HG03354 (cell line): ENCODE results near the gene EVI5.
A peak's percentile ranks its signal among the peaks of the same experiment; 100 is the strongest.
"Not testable (repeated sequence)": the region's sequence is repeated elsewhere in the genome, so short reads cannot be mapped to it uniquely, and the experiment has no call there.

ENCODE experiments used
- ATAC-seq: cut with Tn5 transposase; IDR thresholded peaks from one replicate; pipeline ENCODE4 v1.9.1; 2021; ENCODE audit warnings: mild to moderate bottlenecking; ENCODE audit not compliant: unreplicated experiment, poor library complexity, severe bottlenecking

The EVI5 gene

DNA sequence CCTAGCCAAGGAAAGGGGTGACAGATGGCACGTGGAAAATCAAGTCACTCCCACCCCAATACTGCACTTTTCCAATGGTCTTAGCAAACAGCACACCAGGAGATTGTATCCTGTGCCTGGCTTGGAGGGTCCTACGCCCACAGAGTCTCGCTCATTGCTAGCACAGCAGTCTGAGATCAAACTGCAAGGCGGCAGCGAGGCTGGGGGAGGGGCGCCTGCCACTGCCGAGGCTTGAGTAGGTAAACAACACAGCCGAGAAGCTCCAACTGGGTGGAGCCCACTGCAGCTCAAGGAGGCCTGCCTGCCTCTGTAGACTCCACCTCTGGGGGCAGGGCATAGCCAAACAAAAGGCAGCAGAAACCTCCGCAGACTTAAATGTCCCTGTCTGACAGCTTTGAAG lies 195.5 kb downstream of the EVI5 start:
- not testable (repeated sequence) for ATAC-seq

DNA sequence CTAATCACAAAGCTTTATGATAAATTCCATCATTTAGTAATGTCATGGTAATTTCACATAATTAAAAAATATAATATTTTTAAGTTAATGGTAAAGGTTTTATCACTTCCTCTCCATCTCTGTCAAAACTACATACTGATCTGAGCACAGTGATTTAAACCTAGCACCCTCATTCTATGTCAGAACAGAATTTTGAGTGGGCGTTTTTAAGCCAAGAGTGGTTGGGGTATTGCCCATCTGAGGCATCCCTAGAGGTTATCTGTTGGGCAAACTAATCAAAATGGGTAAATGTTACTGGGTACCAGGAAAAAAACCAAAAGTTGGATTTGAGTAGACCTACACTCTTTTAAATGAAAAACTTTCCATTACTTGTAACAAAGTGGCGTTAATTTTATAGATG lies 197.5 kb downstream of the EVI5 start:
- no peak for ATAC-seq

DNA sequence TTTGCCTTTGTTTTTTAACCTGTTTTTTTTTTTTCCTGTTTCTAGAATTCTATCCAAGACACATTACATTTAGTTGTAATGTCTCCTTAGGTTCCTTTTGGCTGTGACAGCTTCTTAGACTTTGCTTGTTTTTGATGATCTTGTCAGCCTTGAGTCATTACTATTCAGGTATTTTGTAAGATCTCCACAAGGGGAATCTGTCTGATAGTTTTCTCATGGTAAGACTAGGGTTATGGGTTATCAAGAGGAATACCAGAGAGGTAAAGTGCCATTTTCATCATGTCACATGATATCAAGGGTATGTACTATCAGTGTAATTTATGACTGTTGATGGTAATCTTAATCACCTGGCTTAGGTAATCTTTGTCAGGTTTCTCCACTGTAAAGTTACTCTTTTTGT lies 199.1 kb downstream of the EVI5 start:
- no peak for ATAC-seq

DNA sequence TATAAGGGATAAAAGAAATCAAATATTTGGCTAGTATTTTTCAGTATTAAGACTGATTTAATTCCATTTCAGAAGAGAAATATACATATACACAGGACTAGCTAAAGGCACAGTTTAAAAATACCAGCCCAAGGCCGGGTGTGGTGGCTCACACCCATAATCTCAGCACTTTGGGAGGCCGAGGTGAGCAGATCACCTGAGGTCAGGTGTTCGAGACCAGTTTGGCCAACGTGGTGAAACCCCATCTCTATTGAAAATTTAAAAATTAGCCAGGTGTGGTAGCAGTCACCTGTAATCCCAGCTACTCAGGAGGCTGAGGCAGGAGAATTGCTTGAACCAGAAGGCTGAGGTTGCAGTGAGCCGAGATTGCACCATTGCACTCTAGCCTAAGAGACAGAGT lies 200.1 kb downstream of the EVI5 start:
- ATAC-seq: peak; percentile 13

DNA sequence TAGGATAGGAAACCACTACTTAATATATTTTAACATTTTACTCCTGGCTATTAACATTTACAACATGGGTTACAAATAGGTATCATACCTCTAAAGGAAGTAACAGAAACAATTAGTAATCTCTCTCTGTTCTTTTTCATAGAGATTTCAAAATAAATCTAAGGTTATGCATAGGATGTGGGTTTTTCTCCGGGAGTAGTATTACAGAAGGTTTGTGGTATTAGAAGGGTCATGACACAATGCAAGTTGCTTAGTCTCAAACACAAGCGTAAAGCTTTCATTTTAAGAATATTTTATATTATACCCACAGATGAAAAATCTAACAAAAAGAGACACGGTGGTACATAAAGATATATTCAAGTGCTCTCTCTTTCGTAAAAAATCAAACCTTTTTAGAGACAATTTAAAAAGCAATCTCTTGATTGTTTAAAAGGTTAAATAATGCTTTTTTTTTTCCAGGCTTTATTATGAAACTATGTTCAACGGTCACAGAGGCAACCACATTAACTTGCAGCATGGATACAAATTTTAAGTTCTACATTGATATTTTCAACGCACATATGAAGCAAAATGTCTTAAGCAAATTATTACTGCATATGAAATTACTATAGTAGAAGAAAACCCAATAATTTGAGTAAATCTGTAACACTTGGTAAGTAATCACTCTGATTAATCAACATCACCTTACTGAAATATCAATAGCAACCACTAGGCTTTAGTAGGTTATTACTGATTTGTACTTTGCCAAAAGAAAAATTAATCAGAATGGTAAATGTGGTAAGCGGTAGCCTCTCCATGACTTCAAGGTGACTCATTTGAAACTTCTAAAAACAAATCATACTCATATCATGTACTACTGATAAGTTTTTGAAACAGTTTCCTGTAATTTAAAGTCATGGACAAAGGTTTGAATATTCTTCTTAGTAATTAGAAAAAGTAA lies 200.8 kb downstream of the EVI5 start:
- peak; percentile 91 for ATAC-seq

DNA sequence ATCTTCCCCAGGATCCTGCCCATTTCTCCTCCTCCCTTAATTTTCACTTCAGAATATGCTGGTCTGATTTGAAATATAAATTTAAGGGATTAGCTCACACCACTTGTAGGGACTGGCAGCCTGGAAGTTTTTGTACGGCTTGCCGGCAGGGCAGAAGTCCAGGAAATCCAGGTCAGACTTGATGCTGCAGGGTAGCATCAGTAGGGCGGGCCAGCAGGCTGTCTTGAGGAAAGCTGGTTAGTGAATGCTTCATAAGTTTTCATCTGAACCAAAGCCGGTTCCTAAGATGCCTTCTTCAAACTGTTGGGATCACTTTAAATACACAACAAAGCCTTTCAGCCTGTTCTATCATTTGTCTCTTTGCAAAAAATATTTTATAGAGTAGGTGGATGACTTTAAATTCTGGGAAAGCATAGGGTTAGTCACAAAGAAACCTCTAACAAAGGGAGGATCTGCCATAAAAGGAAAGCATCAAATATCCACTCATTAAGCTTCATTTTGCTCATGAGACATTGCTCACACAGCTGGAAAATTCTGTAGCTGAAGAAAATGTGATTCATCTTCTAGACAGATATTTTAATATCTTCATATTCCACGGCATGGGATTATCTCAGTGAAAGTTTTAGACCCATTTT lies 207.5 kb downstream of the EVI5 start:
- no peak for ATAC-seq

DNA sequence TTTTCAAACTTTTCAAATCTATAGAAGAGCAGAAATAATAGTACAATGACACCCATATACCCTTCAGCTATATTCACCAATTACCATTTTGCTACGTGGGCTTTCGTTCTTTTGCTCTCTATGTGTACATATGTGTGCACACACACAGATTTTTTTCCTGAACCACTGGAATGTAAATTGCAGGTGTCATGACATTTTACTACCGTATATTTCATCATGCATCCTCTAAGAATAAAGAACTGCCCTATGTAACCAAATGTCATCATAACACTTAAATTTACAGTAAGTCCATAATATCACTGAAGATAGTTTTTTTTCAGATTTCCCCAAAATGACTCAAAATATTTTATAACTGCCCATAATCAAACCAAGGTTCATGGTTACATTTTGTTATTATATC lies 209.8 kb downstream of the EVI5 start:
- no peak for ATAC-seq

DNA sequence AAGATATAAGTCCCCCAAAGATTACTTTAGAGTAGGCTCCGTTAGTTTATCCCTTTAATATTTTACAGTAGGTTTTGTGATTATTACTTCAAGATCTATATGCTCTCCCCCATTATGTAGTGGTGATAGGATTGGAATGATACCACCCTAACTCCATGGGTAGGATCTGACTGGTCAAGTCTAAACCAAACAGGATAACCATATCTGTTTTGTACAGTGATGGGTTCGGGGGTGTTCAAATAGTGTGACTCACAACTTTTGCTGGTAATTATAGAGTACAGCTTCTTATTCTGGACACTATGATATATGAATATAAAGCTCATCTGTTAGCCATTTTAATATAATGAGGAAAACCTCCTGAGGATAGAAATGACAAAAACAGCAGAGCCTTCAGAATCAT lies 212.4 kb downstream of the EVI5 start:
- no peak for ATAC-seq

DNA sequence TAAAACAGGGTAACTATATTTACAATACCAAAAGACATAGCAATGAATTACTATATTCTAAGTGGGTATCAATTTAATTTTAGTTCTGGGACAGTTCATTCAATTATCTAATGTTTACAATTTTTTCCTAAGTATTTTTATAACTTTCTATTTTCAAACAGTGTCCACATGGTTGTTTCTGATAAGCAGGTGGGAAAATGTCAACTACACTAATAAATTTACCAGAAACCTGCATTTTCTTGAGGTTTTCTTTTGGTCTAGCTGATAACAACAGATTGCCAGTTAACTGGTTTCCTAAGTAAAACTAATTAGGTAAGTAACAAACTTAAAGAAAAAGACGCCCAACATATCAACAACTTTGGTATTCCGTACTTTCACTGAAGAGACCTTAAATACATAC lies 213.3 kb downstream of the EVI5 start:
- no peak for ATAC-seq

DNA sequence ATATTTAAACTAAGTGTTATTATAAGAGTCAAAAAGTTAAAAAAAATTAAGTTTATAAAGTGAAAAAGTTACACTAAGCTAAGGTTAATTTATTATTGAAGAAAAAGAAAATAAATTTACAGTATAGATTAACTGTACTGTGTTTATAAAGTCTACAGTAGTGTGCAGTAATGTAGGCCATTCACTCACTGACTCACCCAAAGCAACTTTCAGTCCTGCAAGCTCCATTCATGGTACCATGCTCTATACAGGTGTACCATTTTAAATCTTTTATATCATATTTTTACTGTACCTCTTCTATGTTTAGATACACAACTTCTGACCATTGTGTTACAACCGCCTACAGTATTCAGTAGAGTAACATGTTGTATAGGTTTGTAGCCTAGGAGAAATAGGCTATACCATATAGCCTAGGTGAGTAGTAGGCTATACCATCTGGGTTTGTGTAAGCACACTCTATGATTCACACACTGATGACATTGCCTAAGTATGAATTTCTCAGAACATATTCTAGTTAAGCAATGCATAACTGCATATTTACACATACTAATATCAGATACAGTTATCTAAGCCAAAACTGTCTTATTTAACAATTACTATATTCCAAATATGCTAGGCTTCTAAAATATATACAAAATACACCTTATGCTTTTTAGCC lies 217.6 kb downstream of the EVI5 start:
- no peak for ATAC-seq

DNA sequence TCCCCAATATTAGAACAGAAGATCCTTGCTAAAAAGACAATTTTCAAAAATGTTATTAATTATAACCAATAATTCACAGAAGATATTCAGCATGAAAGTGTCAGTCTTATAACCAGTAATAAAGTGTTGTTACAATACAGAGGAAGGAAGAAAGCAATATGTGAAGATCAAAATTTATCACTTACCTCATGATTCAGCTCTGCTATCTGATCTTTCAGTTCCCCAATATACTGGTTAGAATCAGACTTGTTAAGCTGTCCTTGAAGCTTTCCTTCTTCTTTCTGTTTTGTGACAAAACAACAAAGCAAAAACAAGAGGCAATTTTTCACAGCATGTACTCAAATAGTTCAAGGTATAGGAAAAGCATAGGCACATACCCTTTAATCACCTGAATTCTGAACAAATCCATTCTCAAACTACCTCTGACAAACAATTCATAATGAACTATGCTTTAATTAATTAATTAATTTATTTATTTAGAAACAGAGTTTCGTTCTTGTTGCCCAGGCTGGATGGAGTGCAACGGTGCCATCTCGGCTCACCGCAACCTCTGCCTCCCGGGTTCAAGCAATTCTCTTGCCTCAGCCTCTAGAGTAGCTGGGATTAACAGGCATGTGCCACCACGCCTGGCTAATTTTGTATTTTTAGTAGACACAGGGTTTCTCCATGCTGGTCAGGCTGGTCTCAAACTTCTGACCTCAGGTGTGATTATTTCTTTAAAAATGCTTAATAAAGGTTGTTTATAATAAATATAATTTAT lies 221.3 kb downstream of the EVI5 start:
- ATAC-seq: peak; percentile 98

DNA sequence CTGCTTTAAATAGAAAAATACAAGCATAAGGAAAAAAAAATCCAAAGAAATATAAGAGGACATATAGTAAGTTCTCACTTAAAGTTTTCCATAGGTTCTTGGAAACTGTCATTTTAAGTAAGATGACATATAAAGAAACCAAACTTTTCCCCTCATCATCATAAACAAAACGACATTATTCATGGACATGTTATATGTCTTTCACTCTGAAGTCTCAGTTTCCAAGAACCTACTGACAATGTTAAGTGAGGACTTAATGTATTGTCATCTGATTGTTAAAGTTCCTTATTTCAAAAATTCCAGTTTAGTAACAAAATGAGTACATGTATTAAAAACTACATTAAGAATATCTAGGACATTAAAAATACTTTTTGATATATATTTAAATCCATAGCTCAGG lies 228.6 kb downstream of the EVI5 start:
- ATAC-seq: no peak

DNA sequence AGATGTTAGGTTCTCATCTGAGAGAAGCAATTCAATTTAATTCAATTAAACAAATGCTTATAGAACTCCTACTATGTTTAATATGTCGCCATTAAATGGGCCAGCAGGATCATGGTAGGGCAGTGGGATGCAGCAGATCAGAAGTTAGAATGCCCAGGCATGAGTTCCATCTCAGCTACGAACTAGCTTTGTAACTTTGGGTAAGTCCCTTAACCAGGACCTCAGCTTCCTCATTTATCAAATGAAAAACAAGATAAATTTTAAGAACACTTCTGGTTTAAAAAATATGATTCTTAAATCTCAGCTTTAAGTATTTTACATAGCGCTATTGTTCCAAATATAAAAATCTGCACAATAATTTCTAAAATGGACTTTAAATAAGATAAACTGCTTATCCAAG lies 230.7 kb downstream of the EVI5 start:
- ATAC-seq: no peak

DNA sequence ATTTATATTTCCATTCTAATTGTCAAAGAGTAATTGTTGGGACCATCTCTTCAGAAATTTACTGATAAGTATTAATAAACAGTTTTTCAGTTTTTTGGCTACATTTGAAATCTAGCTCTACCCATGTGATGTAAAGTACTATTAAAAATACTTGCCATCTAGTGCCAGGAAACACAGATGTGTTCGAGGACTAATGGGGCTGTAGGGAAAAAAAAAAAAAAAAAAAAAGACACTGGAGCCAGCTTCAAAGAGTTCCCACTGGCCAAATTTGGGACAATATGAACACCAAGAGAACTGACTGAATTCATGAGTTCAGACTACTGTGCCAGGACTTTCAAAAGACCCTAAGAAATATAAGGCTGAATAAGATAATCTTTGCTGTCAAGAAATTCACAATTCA lies 233.0 kb downstream of the EVI5 start:
- ATAC-seq: no peak

DNA sequence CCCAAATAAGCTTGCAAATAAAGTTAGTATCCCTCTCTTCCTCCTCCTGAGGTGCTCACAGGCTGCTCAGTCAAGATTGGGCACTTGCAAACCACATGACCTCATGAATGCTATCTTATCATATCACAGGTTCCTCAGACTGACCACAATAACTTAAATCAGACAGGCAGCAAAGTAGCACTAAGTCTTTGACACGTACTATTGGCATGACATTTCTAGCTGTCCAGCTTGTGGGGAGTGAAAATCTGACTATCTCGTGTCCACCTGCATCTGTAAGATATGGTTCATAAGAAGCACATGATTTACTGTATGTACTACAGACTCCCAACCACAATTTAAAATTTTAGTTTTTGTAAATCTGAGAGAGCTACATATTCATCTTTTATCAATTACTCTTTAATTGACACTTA lies 240.1 kb downstream of the EVI5 start:
- no peak for ATAC-seq

DNA sequence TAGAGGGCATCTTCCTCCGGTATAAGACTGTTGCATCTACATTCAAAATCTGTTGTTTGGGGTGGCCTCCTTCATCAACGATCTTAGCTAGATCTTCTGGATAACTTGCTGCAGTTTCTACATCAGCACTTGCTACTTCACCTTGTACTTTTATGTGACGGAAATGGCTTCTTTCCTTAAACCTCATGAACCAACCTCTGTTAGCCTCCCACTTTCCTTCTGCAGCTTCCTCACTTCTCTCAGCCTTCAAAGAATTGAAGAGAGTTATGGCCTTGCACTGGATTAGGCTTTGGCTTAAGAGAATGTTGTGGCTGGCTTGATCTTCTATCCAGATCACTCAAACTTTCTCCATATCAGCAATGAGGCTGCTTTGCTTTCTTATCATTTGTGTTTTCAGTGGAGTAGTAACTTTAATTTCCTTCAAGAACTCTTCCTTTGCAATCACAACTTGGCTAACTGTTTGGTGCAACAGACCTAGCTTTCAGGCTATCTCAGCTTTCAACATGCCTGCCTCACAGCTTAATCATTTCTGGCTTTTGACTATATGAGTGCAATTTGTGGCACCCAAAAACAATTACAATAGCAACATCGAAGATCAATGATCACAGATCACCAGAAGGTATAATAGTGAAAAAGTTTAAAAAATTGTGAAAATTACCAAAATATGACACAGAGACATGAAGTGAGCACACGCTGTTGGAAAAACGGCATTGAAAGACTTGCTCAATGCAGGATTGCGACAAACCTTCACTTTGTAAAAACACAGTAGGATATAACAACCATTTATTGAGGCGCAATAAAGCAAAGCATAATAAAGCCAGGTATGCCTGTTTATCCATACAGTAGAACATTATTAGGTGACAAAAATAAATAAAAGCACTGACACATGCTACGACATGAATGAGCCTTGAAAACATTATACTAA lies 241.5 kb downstream of the EVI5 start:
- ATAC-seq: no peak

DNA sequence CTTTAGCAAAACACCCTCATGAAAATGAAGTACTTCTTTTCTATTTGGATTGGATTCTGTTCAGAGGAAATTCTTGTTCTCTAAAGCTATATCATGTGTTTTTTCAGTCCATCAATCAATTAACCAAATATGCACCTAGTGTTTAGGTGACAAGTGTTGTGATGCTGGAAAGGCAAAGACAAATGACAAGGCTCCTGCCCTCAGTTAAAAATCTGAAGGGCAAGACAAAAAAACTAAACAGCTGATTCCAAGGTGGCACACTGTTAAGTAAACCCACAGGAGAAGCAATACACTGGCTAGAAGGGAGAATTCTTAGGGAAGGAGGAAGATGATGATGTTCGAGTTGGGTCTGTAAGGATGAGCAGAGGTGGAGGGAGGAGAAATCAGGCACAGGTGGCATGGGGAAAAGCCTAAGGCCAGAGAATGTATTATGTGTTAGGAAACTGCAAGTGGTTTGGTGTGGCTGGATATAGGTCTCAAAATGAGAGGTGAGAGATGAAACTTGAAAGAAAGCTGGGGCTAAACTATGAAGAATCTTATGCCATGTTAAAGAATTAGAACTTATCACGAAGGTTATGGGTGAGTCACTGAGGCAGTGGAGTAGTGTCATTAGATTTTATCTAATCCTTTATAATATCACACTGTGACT lies 246.4 kb downstream of the EVI5 start:
- peak; percentile 64 for ATAC-seq

DNA sequence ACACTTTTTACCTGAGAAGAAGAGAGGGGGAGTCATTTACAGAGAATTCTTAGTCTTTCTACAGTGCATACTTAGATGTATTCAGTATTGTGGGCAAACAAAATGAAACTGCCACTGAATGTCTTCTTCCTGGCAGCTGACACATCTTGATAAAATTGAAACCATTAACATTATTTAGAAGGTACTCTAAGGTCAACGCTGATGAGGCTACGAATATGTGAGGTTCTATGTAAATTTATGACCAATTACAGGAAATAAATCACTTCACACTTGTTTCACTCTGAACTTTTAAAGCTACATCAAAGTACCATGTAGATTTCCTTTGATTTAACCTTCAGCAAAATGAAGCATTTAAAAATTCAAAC lies 246.9 kb downstream of the EVI5 start:
- ATAC-seq: peak; percentile 78
